SK-N-MC (cell line): ENCODE data around the gene APOLD1.

Experiments
- EZH2 ChIP-seq: fragments of 200-600 bp; sonication (generic); IDR thresholded peaks from one replicate; pipeline ENCODE4 v1.6.1; 2017; ENCODE audit warnings: antibody characterized with exemption
- FOXP2 ChIP-seq: optimal IDR thresholded peaks from 2 replicates; pipeline ENCODE3; 2011; ENCODE audit warnings: mild to moderate bottlenecking, moderate library complexity; ENCODE audit not compliant: insufficient read depth; ENCODE audit errors: extremely low read length, control extremely low read depth
- POLR2AphosphoS5 ChIP-seq: IDR thresholded peaks from 2 replicates; pipeline ENCODE4 v1.6.1; 2012; ENCODE audit warnings: mild to moderate bottlenecking, low read depth, low read length, borderline replicate concordance

DNA sequence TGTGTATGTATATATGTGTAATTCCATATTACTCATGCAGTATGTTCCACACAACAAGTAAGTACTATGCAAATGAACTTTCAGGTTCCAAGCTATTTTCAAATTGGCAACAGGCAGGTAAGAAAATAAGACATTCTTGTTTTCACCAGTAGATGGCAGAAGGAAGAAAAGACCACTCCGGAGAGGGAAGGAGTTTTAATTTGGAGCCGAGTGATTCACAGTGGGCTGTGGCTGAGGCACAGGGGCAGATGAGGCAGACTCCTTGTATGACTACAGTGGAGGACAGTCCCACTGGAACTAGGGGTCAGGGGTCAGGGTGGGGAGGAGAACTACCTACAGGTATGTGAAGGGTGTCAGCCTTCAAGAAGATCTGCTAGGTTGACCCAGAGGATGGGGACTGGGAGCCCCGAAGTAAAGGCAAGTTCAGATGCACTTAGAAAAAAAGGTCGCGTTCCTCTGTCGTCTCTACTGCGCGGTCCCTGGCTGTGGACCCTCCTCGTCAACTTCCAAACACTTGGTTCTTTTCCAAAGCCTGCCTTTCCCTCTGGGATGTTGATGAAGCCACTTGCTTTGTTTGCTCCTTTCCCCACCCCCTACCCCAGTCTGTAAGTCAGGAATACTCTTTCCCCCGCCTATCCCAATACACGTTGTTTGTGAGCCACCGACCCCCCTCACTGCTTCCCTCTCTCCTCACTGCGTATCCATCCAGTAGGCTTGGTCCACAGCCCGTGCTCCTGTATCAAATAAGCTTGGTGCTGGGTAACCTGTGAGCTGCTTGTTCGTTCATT lies 51.8 kb downstream of the APOLD1 start:
- TF ChIP-seq POLR2AphosphoS5 = no peak
- no peak for TF ChIP-seq EZH2
- no peak for TF ChIP-seq FOXP2
